Measurements from ENCODE around the gene ZNF557.
"Not testable (repeated sequence)": the region's sequence is repeated elsewhere in the genome, so short reads cannot be mapped to it uniquely, and the experiment has no call there.

Gene ZNF557

DNA sequence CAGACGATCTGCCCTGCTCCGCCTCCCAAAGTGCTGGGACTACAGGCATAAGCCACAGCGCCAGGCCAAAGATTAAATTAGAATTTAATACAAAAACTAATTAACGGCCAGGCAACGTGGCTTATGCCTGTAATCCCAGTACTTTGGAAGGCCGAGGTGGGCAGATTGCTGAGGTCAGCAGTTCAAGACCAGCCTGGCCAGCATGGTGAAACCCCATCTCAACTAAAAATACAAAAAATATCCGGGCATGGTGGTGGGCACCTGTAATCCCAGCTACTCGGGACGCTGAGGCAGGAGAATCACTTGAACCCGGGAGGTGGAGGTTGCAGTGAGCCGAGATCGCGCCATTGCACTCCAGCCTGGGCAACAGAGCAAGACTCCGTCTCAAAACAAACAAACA, 13.8 kb upstream of the ZNF557 start:
- not testable (repeated sequence) for H3K9me3 ChIP-seq (ENCODE audit: control insufficient read depth, low read length); H3K27me3 ChIP-seq (ENCODE audit: control insufficient read depth, insufficient read depth, low read length, poor library complexity, severe bottlenecking); H3K27ac ChIP-seq (ENCODE audit: insufficient read depth, low read depth, low read length, poor library complexity, severe bottlenecking); H3K36me3 ChIP-seq (ENCODE audit: control insufficient read depth, insufficient read depth, low read length); H3K4me3 ChIP-seq (ENCODE audit: insufficient read depth, low read depth, low read length); H3K4me1 ChIP-seq (ENCODE audit: control insufficient read depth, insufficient read depth, low read length)
- WGBS, 2 experiments, result 89 to 91% methylated on average over 9 to 11 of the region's 14 CpGs

GRCh38 chr19:7056371-7056770, 13.1 kb upstream of the ZNF557 start:
- H3K36me3 ChIP-seq (ENCODE audit: control insufficient read depth, insufficient read depth, low read length); H3K4me1 ChIP-seq (ENCODE audit: control insufficient read depth, insufficient read depth, low read length): not testable (repeated sequence)
- WGBS, 2 experiments, result 91 to 96% methylated on average over 7 of the region's 16 CpGs

GRCh38 chr19:7058576-7058975, 10.9 kb upstream of the ZNF557 start, which contains the start of gene MBD3L3:
MBD3L3 (minus strand) TSS chr19:7058676; CDS start chr19:7058605, 71 bp downstream.
- H3K27me3 ChIP-seq (ENCODE audit: control insufficient read depth, insufficient read depth, low read length, poor library complexity, severe bottlenecking), result not testable (repeated sequence)
- no CpG with 5 or more reads among the region's 8 CpGs for WGBS, 2 experiments

More at GRCh38 chr19:7056371-7056770, 13.1 kb upstream of the ZNF557 start:
- H3K27ac ChIP-seq (ENCODE audit: insufficient read depth, low read depth, low read length, poor library complexity, severe bottlenecking); H3K27me3 ChIP-seq (ENCODE audit: control insufficient read depth, insufficient read depth, low read length, poor library complexity, severe bottlenecking); H3K9me3 ChIP-seq (ENCODE audit: control insufficient read depth, low read length); H3K4me3 ChIP-seq (ENCODE audit: insufficient read depth, low read depth, low read length): not testable (repeated sequence)

DNA sequence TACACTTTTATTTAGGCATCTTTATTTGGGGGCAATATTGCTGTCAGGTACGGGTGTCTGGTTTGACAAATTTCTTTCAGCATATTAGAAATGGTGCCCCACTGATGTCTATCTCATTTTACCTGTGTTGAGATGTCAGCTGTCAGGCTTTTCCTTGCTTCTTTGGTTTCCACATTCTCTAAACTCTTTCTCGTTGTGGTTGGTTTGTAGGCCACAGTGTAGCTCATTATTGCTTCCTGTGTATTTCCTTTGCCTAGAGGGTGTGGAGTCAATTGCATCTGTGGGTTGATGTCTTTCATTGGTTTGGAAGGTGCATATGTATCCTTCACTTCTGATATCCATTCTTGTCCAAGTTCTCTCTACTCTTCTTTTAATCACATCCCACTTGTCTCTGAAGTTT, 9.5 kb upstream of the ZNF557 start:
- not testable (repeated sequence) for H3K27ac ChIP-seq (ENCODE audit: insufficient read depth, low read depth, low read length, poor library complexity, severe bottlenecking); H3K4me1 ChIP-seq (ENCODE audit: control insufficient read depth, insufficient read depth, low read length); H3K4me3 ChIP-seq (ENCODE audit: insufficient read depth, low read depth, low read length); H3K36me3 ChIP-seq (ENCODE audit: control insufficient read depth, insufficient read depth, low read length); H3K9me3 ChIP-seq (ENCODE audit: control insufficient read depth, low read length); H3K27me3 ChIP-seq (ENCODE audit: control insufficient read depth, insufficient read depth, low read length, poor library complexity, severe bottlenecking)
- WGBS, 2 experiments, result 43 to 67% methylated on average over 1 of the region's 2 CpGs

More at GRCh38 chr19:7058576-7058975, 10.9 kb upstream of the ZNF557 start, which contains the start of gene MBD3L3:
- H3K36me3 ChIP-seq (ENCODE audit: control insufficient read depth, insufficient read depth, low read length); H3K4me3 ChIP-seq (ENCODE audit: insufficient read depth, low read depth, low read length); H3K9me3 ChIP-seq (ENCODE audit: control insufficient read depth, low read length); H3K4me1 ChIP-seq (ENCODE audit: control insufficient read depth, insufficient read depth, low read length); H3K27ac ChIP-seq (ENCODE audit: insufficient read depth, low read depth, low read length, poor library complexity, severe bottlenecking): not testable (repeated sequence)

GRCh38 chr19:7063339-7063738, 6.2 kb upstream of the ZNF557 start:
- no peaks in the 10 kb centered on the region for H3K4me1 ChIP-seq (ENCODE audit: control insufficient read depth, insufficient read depth, low read length)
- WGBS, 2 experiments, result 84 to 85% methylated on average over 4 of the region's 4 CpGs

DNA sequence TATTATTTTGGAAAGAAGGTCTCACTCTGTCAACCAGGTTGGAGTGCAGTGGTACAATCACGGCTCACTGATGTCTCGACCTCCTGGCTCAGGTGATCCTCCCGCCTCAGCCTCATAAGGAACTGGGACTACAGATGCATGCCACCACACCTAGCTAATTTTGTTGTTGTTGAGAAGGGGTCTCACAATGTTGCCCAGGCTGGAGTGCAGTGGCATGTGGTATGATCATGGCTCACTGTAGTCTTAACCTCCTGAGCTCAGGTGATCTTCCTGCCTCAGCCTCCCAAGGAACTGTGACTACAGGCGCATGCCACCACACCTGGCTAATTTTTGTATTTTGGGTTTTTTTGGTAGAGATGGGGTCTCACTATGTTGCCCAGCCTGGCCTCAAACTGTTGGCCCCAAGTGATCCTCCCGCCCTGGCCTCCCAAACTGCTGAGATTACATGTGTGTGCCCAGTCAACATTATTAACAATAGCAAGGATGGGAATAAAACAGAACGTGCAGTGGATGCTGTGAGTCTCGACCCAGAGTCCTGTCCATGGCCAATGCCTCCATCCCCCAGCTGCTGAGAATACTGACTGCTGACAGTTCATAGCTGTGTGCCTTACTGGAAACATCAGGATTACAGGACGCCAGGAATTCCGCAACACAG, 5.6 kb upstream of the ZNF557 start:
- H3K36me3 ChIP-seq (ENCODE audit: control insufficient read depth, insufficient read depth, low read length), result no peaks in the 10 kb centered on the region
- H3K9me3 ChIP-seq (ENCODE audit: control insufficient read depth, low read length), result no peaks in the 10 kb centered on the region
- WGBS, 2 experiments, result 82 to 87% methylated on average over 9 of the region's 9 CpGs
- H3K27me3 ChIP-seq (ENCODE audit: control insufficient read depth, insufficient read depth, low read length, poor library complexity, severe bottlenecking), result no peaks in the 10 kb centered on the region
- H3K27ac ChIP-seq (ENCODE audit: insufficient read depth, low read depth, low read length, poor library complexity, severe bottlenecking), result no peak overlapping the region
- no peaks in the 10 kb centered on the region for H3K4me1 ChIP-seq (ENCODE audit: control insufficient read depth, insufficient read depth, low read length)
- H3K4me3 ChIP-seq (ENCODE audit: insufficient read depth, low read depth, low read length), result no peak overlapping the region

More at GRCh38 chr19:7063339-7063738, 6.2 kb upstream of the ZNF557 start:
- Histone ChIP-seq H3K27me3 (ENCODE audit: control insufficient read depth, insufficient read depth, low read length, poor library complexity, severe bottlenecking) (no peaks in the 10 kb centered on the region), H3K4me3 (ENCODE audit: insufficient read depth, low read depth, low read length) (no peak overlapping the region), H3K27ac (ENCODE audit: insufficient read depth, low read depth, low read length, poor library complexity, severe bottlenecking) (no peak overlapping the region), H3K9me3 (ENCODE audit: control insufficient read depth, low read length) (no peaks in the 10 kb centered on the region), H3K36me3 (ENCODE audit: control insufficient read depth, insufficient read depth, low read length) (no peaks in the 10 kb centered on the region)

DNA sequence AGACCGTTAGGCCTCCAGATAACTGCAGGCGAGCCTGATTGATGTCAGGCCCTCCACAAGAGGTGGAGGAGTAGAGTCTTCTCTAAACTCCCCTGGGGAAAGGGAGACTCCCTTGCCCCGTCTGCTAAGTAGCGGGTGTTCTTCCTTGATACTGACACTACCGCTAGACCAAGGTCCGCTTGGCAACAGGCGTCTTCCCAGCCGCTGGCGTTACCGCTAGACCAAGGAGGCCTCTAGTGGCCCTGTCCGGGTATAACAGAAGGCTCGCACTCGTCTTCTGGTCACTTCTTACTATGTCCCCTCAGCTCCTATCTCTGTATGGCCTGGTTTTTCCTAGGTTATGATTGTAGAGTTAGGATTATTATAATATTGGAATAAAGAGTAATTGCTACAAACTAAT, 2.4 kb upstream of the ZNF557 start:
- H3K27me3 ChIP-seq (ENCODE audit: control insufficient read depth, insufficient read depth, low read length, poor library complexity, severe bottlenecking); H3K9me3 ChIP-seq (ENCODE audit: control insufficient read depth, low read length); H3K4me3 ChIP-seq (ENCODE audit: insufficient read depth, low read depth, low read length); H3K4me1 ChIP-seq (ENCODE audit: control insufficient read depth, insufficient read depth, low read length); H3K36me3 ChIP-seq (ENCODE audit: control insufficient read depth, insufficient read depth, low read length); H3K27ac ChIP-seq (ENCODE audit: insufficient read depth, low read depth, low read length, poor library complexity, severe bottlenecking): not testable (repeated sequence)
- 50 to 55% methylated on average over 13 of the region's 13 CpGs for WGBS, 2 experiments

GRCh38 chr19:7067716-7068115, 1.8 kb upstream of the ZNF557 start:
- Histone ChIP-seq H3K27ac (ENCODE audit: insufficient read depth, low read depth, low read length, poor library complexity, severe bottlenecking) (no peak overlapping the region), H3K9me3 (ENCODE audit: control insufficient read depth, low read length) (no peaks in the 10 kb centered on the region), H3K27me3 (ENCODE audit: control insufficient read depth, insufficient read depth, low read length, poor library complexity, severe bottlenecking) (no peaks in the 10 kb centered on the region), H3K4me3 (ENCODE audit: insufficient read depth, low read depth, low read length) (no peak overlapping the region), H3K36me3 (ENCODE audit: control insufficient read depth, insufficient read depth, low read length) (no peaks in the 10 kb centered on the region), H3K4me1 (ENCODE audit: control insufficient read depth, insufficient read depth, low read length) (no peaks in the 10 kb centered on the region)
- 85 to 89% methylated on average over 1 of the region's 2 CpGs for WGBS, 2 experiments

GRCh38 chr19:7068599-7068998, 904 bp upstream of the ZNF557 start:
- H3K27me3 ChIP-seq (ENCODE audit: control insufficient read depth, insufficient read depth, low read length, poor library complexity, severe bottlenecking), result no peaks in the 10 kb centered on the region
- H3K4me3 ChIP-seq (ENCODE audit: insufficient read depth, low read depth, low read length), result peak overlapping the region; percentile 99
- no peaks in the 10 kb centered on the region for H3K4me1 ChIP-seq (ENCODE audit: control insufficient read depth, insufficient read depth, low read length)
- no peaks in the 10 kb centered on the region for H3K9me3 ChIP-seq (ENCODE audit: control insufficient read depth, low read length)
- peaks cover 4% of the 10 kb centered on the region for H3K36me3 ChIP-seq (ENCODE audit: control insufficient read depth, insufficient read depth, low read length)
- 83 to 89% methylated on average over 5 to 6 of the region's 6 CpGs for WGBS, 2 experiments
- H3K27ac ChIP-seq (ENCODE audit: insufficient read depth, low read depth, low read length, poor library complexity, severe bottlenecking), result no peak overlapping the region

DNA sequence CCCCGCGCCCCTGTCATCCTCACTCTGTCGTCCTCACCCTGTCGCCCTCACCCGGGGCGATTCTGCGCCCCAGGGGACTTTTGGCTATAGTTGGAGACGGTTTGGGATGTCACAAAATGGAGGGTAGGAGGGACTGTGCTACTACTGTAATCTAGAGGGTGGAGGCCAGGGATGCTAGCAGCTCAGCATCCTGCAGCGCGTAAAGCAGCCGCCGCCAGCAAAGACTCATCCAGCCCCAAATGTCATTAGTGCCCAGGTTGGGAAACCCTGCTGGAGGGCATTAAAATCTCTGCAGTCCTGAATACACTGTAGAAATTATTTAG, 362 bp downstream of the ZNF557 start:
- H3K27ac ChIP-seq (ENCODE audit: insufficient read depth, low read depth, low read length, poor library complexity, severe bottlenecking), result no peak overlapping the region

DNA sequence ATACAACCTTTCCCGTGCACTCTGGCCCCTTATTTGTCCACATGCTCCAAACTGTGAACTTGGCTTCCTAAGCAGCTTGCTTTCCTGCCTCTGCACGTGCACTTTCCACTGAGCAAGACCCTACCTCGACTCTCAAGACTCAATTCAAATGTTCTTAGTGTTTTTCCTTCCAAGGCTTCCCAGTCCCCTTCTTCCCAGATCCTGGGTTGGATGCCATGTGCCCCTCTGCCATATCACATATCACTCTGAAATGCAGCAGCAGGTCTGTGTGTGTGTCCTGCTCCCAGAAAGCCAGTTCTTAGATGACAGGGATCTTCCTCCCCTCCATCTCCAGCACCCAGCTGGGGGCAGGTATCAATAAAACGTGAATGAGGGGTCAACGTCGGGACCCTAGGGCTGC, 3.0 kb downstream of the ZNF557 start:
- no peaks in the 10 kb centered on the region for H3K4me1 ChIP-seq (ENCODE audit: control insufficient read depth, insufficient read depth, low read length)
- H3K4me3 ChIP-seq (ENCODE audit: insufficient read depth, low read depth, low read length), result no peak overlapping the region
- peaks cover under 1% of the 10 kb centered on the region for H3K9me3 ChIP-seq (ENCODE audit: control insufficient read depth, low read length)
- WGBS, 2 experiments, result 93 to 95% methylated on average over 6 of the region's 6 CpGs
- H3K36me3 ChIP-seq (ENCODE audit: control insufficient read depth, insufficient read depth, low read length), result peaks cover 40% of the 10 kb centered on the region
- H3K27me3 ChIP-seq (ENCODE audit: control insufficient read depth, insufficient read depth, low read length, poor library complexity, severe bottlenecking), result no peaks in the 10 kb centered on the region
- no peak overlapping the region for H3K27ac ChIP-seq (ENCODE audit: insufficient read depth, low read depth, low read length, poor library complexity, severe bottlenecking)

More for the DNA sequence above, 362 bp downstream of the ZNF557 start:
- Histone ChIP-seq H3K9me3 (ENCODE audit: control insufficient read depth, low read length) (no peaks in the 10 kb centered on the region), H3K36me3 (ENCODE audit: control insufficient read depth, insufficient read depth, low read length) (peaks cover 13% of the 10 kb centered on the region), H3K27me3 (ENCODE audit: control insufficient read depth, insufficient read depth, low read length, poor library complexity, severe bottlenecking) (no peaks in the 10 kb centered on the region), H3K4me1 (ENCODE audit: control insufficient read depth, insufficient read depth, low read length) (no peaks in the 10 kb centered on the region), H3K4me3 (ENCODE audit: insufficient read depth, low read depth, low read length) (peak overlapping the region; percentile 99)
- WGBS, 2 experiments, result 2 to 3% methylated on average over 12 of the region's 12 CpGs
